K562 (cell line): ENCODE data around the gene OGDH. TPM values are rescaled to one million over a fixed set of nuclear protein-coding genes. Genes with fewer than 3 reads are reported as not detected.

ENCODE experiments used
- ATAC-seq: fragments of 200-7000 bp; cut with Tn5 transposase; 3 replicates; pipeline ENCODE4 v1.9.1; 2020; ENCODE audit warnings: moderate library complexity
- BruUV-seq: library from RNA; stranded (reverse); fragments of 400-500 nt; replicated peaks from 2 replicates; lab custom pipeline; 2021; lab: Mats Ljungman, UMichigan
- CTCF ChIA-PET: fragments of 300-600 bp; formaldehyde crosslinking; extraction: SDS; loops from one replicate; lab custom pipeline; 2021; ENCODE audit warnings: low intra/inter-chr PET ratio; lab: Yijun Ruan, JAX
- POLR2A ChIA-PET: fragments of 300-600, 350-650 bp; sonication (Branson Sonifier 250); formaldehyde crosslinking; extraction: SDS; loops from one replicate; lab custom pipeline; 2021; ENCODE audit warnings: antibody characterized with exemption, inconsistent platforms; lab: Yijun Ruan, JAX
- DNase-seq, 4 experiments: peaks; one replicate each; pipeline versions ENCODE4 v3.0.0 to v3.0.0-alpha.2; 2011 to 2018; ENCODE audit warnings: low spot score in 3 of 4, mixed read lengths in 3 of 4; ENCODE audit errors: extremely low read depth in 1 of 4
- FAIRE-seq: peaks from 2 replicates; lab custom pipeline; 2011; peaks lifted over from hg19 to GRCh38; lab: Jason Lieb, UNC
- H2AFZ ChIP-seq: 2 replicates; pipeline ENCODE4 v1.6.0; 2011; ENCODE audit warnings: low read depth, low read length, control low read depth, inconsistent platforms
- H3K27ac ChIP-seq: fragments of 200-600 bp; 3 replicates; pipeline ENCODE4 v1.8.0; 2011; ENCODE audit warnings: low read depth, mild to moderate bottlenecking, control low read depth, inconsistent platforms, low read length, moderate library complexity, mixed read lengths; ENCODE audit errors: extremely low read depth
- H3K27me3 ChIP-seq, 2 experiments: fragments of 300-600 bp in 1 of 2; 2 replicates in 1 of 2; 3 replicates in 1 of 2; pipeline versions ENCODE4 v1.6.0 to v1.8.0; 2011; ENCODE audit warnings: inconsistent platforms in 2 of 2, low read length in 2 of 2, mild to moderate bottlenecking in 1 of 2, mixed read lengths in 1 of 2, moderate library complexity in 1 of 2; ENCODE audit not compliant: control insufficient read depth in 2 of 2, insufficient read depth in 2 of 2
- H3K36me3 ChIP-seq: fragments of 300-600 bp; 3 replicates; pipeline ENCODE4 v1.8.0; 2011; ENCODE audit warnings: mild to moderate bottlenecking, low read length, inconsistent platforms; ENCODE audit not compliant: control insufficient read depth, insufficient read depth
- H3K4me1 ChIP-seq, 2 experiments: fragments of 200-600 bp in 1 of 2; replicated peaks in 1 of 2; 2 replicates in 1 of 2; 3 replicates in 1 of 2; pipeline versions ENCODE4 v1.5.1 to v1.8.0; 2011; ENCODE audit warnings: inconsistent platforms in 2 of 2, low read length in 2 of 2, mild to moderate bottlenecking in 1 of 2, mixed read lengths in 1 of 2, moderate library complexity in 1 of 2; ENCODE audit not compliant: control insufficient read depth in 2 of 2, insufficient read depth in 2 of 2
- H3K4me2 ChIP-seq: 2 replicates; pipeline ENCODE4 v1.6.1; 2011; ENCODE audit warnings: low read length, control low read depth, inconsistent platforms, mixed read lengths; ENCODE audit not compliant: insufficient read depth
- H3K4me3 ChIP-seq: fragments of 200-600 bp; sonication (generic), shearing (Covaris generic); 2 replicates; pipeline ENCODE4 v1.5.1; 2016; ENCODE audit warnings: control low read depth, inconsistent platforms
- H3K79me2 ChIP-seq: fragments of 200-600 bp; 3 replicates; pipeline ENCODE4 v1.8.0; 2011; ENCODE audit warnings: low read length, inconsistent platforms; ENCODE audit not compliant: control insufficient read depth, insufficient read depth
- H3K9ac ChIP-seq, 2 experiments: 2 replicates each; pipeline versions ENCODE4 v1.6.0 to v1.6.1; 2011; ENCODE audit warnings: low read depth in 2 of 2, low read length in 2 of 2, control low read depth in 1 of 2, inconsistent platforms in 1 of 2, mild to moderate bottlenecking in 1 of 2, mixed read lengths in 1 of 2; ENCODE audit not compliant: insufficient read depth in 1 of 2
- H3K9me1 ChIP-seq: one replicate; pipeline ENCODE4 v1.6.0; 2011; ENCODE audit warnings: inconsistent platforms, mild to moderate bottlenecking, low read length, moderate library complexity; ENCODE audit not compliant: control insufficient read depth, insufficient read depth
- H3K9me3 ChIP-seq: replicated peaks from 2 replicates; pipeline ENCODE4 v1.5.1; 2011; ENCODE audit warnings: low read depth, low read length, inconsistent platforms; ENCODE audit not compliant: control insufficient read depth, insufficient read depth
- H4K20me1 ChIP-seq: replicated peaks from 2 replicates; pipeline ENCODE4 v1.6.1; 2011; ENCODE audit warnings: low read length, inconsistent platforms, mixed read lengths; ENCODE audit not compliant: control insufficient read depth, insufficient read depth
- BACH1 ChIP-seq: fragments of 200-800 bp; sonication (Bioruptor generic); IDR thresholded peaks from 2 replicates; pipeline ENCODE4 v1.6.1; 2016; ENCODE audit warnings: missing genetic modification characterization, missing compliant biosample characterization
- CCAR2 ChIP-seq: fragments of 200-400 bp; formaldehyde crosslinking; IDR thresholded peaks from 2 replicates; pipeline ENCODE4 v1.6.1; 2017; ENCODE audit warnings: mild to moderate bottlenecking, low read depth, low read length
- ELF2 ChIP-seq: fragments of 250-450 bp; sonication (Bioruptor Pico); IDR thresholded peaks from 2 replicates; pipeline ENCODE4 v1.5.0; 2021; ENCODE audit warnings: mild to moderate bottlenecking
- GTF2A2 ChIP-seq: IDR thresholded peaks from 2 replicates; pipeline ENCODE4 v1.6.1; 2016; ENCODE audit warnings: mild to moderate bottlenecking, missing genetic modification characterization, missing compliant biosample characterization
- HMG20A ChIP-seq: fragments of 450-650 bp; formaldehyde crosslinking; conservative IDR thresholded peaks from 2 replicates; pipeline ENCODE4 v1.4.0; 2020; ENCODE audit warnings: mild to moderate bottlenecking, mixed read lengths
- KAT8 ChIP-seq: fragments of 450-650 bp; IDR thresholded peaks from 2 replicates; pipeline ENCODE4 v1.6.1; 2016; ENCODE audit warnings: low read depth, mild to moderate bottlenecking
- MITF ChIP-seq: IDR thresholded peaks from 2 replicates; pipeline ENCODE4 v1.6.1; 2014; ENCODE audit warnings: antibody characterized with exemption
- NFATC3 ChIP-seq: fragments of 450-650 bp; IDR thresholded peaks from 2 replicates; pipeline ENCODE4 v1.6.1; 2017; ENCODE audit warnings: mild to moderate bottlenecking
- RBM22 ChIP-seq: fragments of 200-400 bp; formaldehyde crosslinking; IDR thresholded peaks from 2 replicates; pipeline ENCODE4 v1.6.1; 2018; ENCODE audit warnings: low read length, low read depth; ENCODE audit not compliant: poor library complexity, severe bottlenecking
- RNF2 ChIP-seq: sonication (generic); IDR thresholded peaks from 2 replicates; pipeline ENCODE4 v1.6.1; 2016
- TCF7L2 ChIP-seq: fragments of 150-350 bp; IDR thresholded peaks from 2 replicates; pipeline ENCODE4 v1.6.1; 2016; ENCODE audit warnings: low read depth, mild to moderate bottlenecking, low read length, moderate library complexity
- THRAP3 ChIP-seq: fragments of 450-650 bp; IDR thresholded peaks from 2 replicates; pipeline ENCODE4 v1.6.1; 2016; ENCODE audit warnings: mild to moderate bottlenecking, inconsistent platforms, borderline replicate concordance
- TOE1 ChIP-seq, 2 experiments: fragments of 450-650 bp in 1 of 2; sonication (generic) in 1 of 2; formaldehyde crosslinking in 1 of 2; IDR thresholded peaks; 2 replicates each; pipeline versions ENCODE4 v1.7.1 to v1.8.0; 2016 to 2022; ENCODE audit warnings: borderline replicate concordance in 2 of 2, mild to moderate bottlenecking in 2 of 2, antibody characterized with exemption in 1 of 2, inconsistent platforms in 1 of 2, low read depth in 1 of 2, missing genetic modification reagents in 1 of 2, moderate library complexity in 1 of 2
- TSC22D4 ChIP-seq: fragments of 450-650 bp; IDR thresholded peaks from 2 replicates; pipeline ENCODE4 v1.6.1; 2016; ENCODE audit warnings: missing genetic modification characterization, missing biosample characterization, control low read depth
- ZNF134 ChIP-seq: fragments of 250-450 bp; sonication (Bioruptor Pico); conservative IDR thresholded peaks from 2 replicates; pipeline ENCODE4 v1.4.0; 2020
- WGBS: fragments of 100-300 bp; shearing (Covaris generic); methylation state at CpG from one replicate; pipeline ENCODE4 v1.1.6; 2016; ENCODE audit warnings: low coverage, mixed read lengths; ENCODE audit not compliant: insufficient coverage; ENCODE audit errors: missing lambda C conversion rate; 5-methylcytosine and 5-hydroxymethylcytosine counted together
- in situ Hi-C: fragments of 300-500 bp; cut with MboI; formaldehyde crosslinking; loops from 4 replicates; pipeline ENCODE4 v1.15.0; 2018; ENCODE audit warnings: inconsistent platforms, mixed read lengths
- intact Hi-C: fragments of 100-400 bp; cut with micrococcal nuclease; formaldehyde crosslinking; loops from 2 replicates; pipeline ENCODE4 v1.14.2; 2022
- polyA plus RNA-seq, 8 experiments: library from polyadenylated mRNA; depleted of rRNA in 4 of 8; stranded (reverse) in 5 of 8; unstranded in 3 of 8; fragments of >200 nt; fragmentation: Nextera tagmentation in 2 of 8; fragmentation: Illumina TruSeq in 1 of 8; extraction: Ambion mirVana in 2 of 8; extraction: Trizol in 1 of 8; gene quantifications; 2 replicates each; pipeline versions ENCODE4 v1.2.1 to v1.2.3, GENCODE V29; 2011 to 2014; ENCODE audit warnings: inconsistent platforms in 1 of 8, missing spikeins in 1 of 8
- total RNA-seq, 7 experiments: library from RNA; depleted of rRNA in 6 of 7; stranded (reverse); fragments of >200 nt in 6 of 7; fragmentation: Illumina TruSeq in 2 of 7; extraction: Trizol in 2 of 7; gene quantifications; 2 replicates each; pipeline versions ENCODE4 v1.2.1 to v1.2.3, GENCODE V29; 2011 to 2021; ENCODE audit warnings: low replicate concordance in 1 of 7
- TF ChIP-seq, protein P1 (sequence below): sonication (generic); IDR thresholded peaks from 2 replicates; pipeline ENCODE4 v1.6.1; 2016
- TF ChIP-seq, protein P2 (sequence below): sonication (generic); formaldehyde crosslinking; IDR thresholded peaks from 2 replicates; pipeline ENCODE4 v1.5.0; 2020; ENCODE audit warnings: missing genetic modification reagents

The OGDH gene
- total and polyA plus RNA-seq, 9 of the 15 experiments (the other 6 are each of a cell fraction or from before 2014, with no cell fraction given): 3.1 to 80.3 (median 23.5) TPM

DNA sequence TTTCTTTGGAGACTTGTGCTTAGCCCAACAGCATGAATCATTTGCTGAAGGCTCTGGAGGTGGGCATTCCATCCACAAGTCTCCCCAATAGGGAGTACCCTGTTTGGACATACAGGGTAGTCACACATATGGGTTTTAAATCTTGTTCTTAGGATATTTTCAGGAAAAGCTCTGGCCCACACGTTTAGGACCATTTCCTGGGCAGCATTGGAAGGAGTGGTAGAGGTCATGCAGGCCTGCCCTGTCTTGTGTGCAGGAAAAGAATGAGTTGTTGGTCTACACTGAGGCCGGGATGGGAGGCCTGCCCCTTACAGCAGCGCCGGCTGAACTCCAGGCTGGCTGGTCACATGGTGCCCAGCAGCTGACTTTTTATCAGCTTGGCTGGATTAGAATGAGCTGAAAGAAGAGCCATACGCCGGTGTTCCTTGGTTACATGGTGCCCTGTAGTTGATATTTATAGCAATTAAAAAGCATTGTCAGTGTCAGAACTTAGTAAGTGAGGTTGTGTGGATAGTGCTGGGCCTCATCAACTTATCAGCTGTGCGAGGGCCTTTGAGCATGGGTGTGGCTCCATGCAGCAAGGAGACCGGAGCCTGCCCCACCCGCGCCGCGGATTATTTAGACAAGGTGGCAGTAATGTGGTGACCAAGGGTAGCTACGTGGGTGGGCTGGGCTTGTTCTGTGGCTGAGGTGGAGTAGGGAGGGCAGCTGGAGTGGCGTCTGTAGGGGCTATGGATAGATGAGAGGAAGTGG, 28.6 kb downstream of the OGDH start:
- Histone ChIP-seq H3K4me1 (peaks cover 41 to 51% of the 10 kb centered on the region in 2 experiments), H3K27me3 (no peaks in the 10 kb centered on the region), H3K4me2 (peak overlapping the region; percentile 67), H3K9me1 (peaks cover 11% of the 10 kb centered on the region), H3K79me2 (peaks cover 41% of the 10 kb centered on the region), H4K20me1 (peaks cover 6% of the 10 kb centered on the region; the same call in 1 of the 2 replicates), H3K4me3 (no peak overlapping the region), H3K9ac (peak overlapping the region in 1 of 2 experiments; percentile 80; a peak in 1 of 4 replicates), H3K9me3 (no peaks in the 10 kb centered on the region), H2AFZ (peak overlapping the region; percentile 37), H3K36me3 (peaks cover 34% of the 10 kb centered on the region; the same call in 2 of the 3 replicates), H3K27ac (peak overlapping the region; percentile 34; the same call in 2 of the 3 replicates)
- FAIRE-seq (peak; percentile 79), DNase-seq (peak; percentile 66 to 84 (median 71)), ATAC-seq (peak; percentile 83)
- intact Hi-C loops: loop anchor here (5.0 kb wide), 1 partner anchor 48 kb away; no protein-coding TSS in a partner anchor
- BruUV-seq: no TSS peak
- ChIA-PET CTCF (no interaction called here), POLR2A (interaction anchor here (0.7 to 3.8 kb wide), 7 partner anchors 9 to 23 kb away, joined by 3 to 15 read pairs (median 4); no protein-coding TSS in a partner anchor)
- in situ Hi-C loops: no loop called here
- WGBS: 7% methylated on average over 14 of the region's 14 CpGs
- TF ChIP-seq THRAP3 (no peak), NFATC3 (no peak), TSC22D4 (tag) (no peak), CCAR2 (no peak), MITF (peak; percentile 9; the same call in 1 of the 2 replicates), BACH1 (tag) (no peak), GTF2A2 (tag) (no peak), KAT8 (no peak), HMG20A (no peak), RBM22 (no peak), TCF7L2 (no peak), TOE1 (IDR thresholded peaks at IDR 0.05; ENCODE audit: borderline replicate concordance) (0 out of 2 replicates have a peak, but pooled peaks have one; percentile 23), TOE1 (CRISPR knock-in tag; IDR thresholded peaks at IDR 0.05; ENCODE audit: borderline replicate concordance, low read depth) (no peak), ELF2 (CRISPR knock-in tag) (no peak), RNF2 (no peak), ZNF134 (CRISPR knock-in tag) (no peak)
- TF ChIP-seq, protein P1, sequence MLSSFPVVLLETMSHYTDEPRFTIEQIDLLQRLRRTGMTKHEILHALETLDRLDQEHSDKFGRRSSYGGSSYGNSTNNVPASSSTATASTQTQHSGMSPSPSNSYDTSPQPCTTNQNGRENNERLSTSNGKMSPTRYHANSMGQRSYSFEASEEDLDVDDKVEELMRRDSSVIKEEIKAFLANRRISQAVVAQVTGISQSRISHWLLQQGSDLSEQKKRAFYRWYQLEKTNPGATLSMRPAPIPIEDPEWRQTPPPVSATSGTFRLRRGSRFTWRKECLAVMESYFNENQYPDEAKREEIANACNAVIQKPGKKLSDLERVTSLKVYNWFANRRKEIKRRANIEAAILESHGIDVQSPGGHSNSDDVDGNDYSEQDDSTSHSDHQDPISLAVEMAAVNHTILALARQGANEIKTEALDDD: no peak; the same call in 1 of the 2 replicates
- TF ChIP-seq, protein P2, sequence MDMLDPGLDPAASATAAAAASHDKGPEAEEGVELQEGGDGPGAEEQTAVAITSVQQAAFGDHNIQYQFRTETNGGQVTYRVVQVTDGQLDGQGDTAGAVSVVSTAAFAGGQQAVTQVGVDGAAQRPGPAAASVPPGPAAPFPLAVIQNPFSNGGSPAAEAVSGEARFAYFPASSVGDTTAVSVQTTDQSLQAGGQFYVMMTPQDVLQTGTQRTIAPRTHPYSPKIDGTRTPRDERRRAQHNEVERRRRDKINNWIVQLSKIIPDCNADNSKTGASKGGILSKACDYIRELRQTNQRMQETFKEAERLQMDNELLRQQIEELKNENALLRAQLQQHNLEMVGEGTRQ (CRISPR knock-in tag): peak; percentile 78
